ENCODE results near the gene DPPA2.

Gene DPPA2

GRCh38 chr3:109325657-109326056 lies 9.3 kb upstream of the DPPA2 start:
- no peak for DNase-seq (ENCODE audit: low read depth in 2 of 2, low spot score in 1 of 2)

GRCh38 chr3:109325109-109325508 lies 8.8 kb upstream of the DPPA2 start:
- no peak for DNase-seq (ENCODE audit: low read depth in 2 of 2, low spot score in 1 of 2)

- DNase-seq (ENCODE audit: low read depth in 2 of 2, low spot score in 1 of 2), result no peak
These were observed 3.3 kb downstream of the DPPA2 start for GRCh38 chr3:109313061-109313460.

GRCh38 chr3:109297496-109297895 lies 18.8 kb downstream of the DPPA2 start:
- no peak for DNase-seq (ENCODE audit: low read depth in 2 of 2, low spot score in 1 of 2)

GRCh38 chr3:109284071-109284470 lies 32.2 kb downstream of the DPPA2 start:
- no peak for DNase-seq (ENCODE audit: low read depth in 2 of 2, low spot score in 1 of 2)

GRCh38 chr3:109278546-109278945 lies 37.8 kb downstream of the DPPA2 start:
- no peak for DNase-seq (ENCODE audit: low read depth in 2 of 2, low spot score in 1 of 2)

- no peak for DNase-seq (ENCODE audit: low read depth in 2 of 2, low spot score in 1 of 2)
These were observed 38.2 kb downstream of the DPPA2 start for GRCh38 chr3:109278141-109278540.

GRCh38 chr3:109275702-109276293 lies 40.5 kb downstream of the DPPA2 start:
- no peak for DNase-seq (ENCODE audit: low read depth in 2 of 2, low spot score in 1 of 2)

GRCh38 chr3:109270779-109271178 lies 45.5 kb downstream of the DPPA2 start:
- no peak for DNase-seq (ENCODE audit: low read depth in 2 of 2, low spot score in 1 of 2)

GRCh38 chr3:109269577-109270275 lies 46.6 kb downstream of the DPPA2 start:
- DNase-seq (ENCODE audit: low read depth in 2 of 2, low spot score in 1 of 2), result no peak

- DNase-seq (ENCODE audit: low read depth in 2 of 2, low spot score in 1 of 2), result no peak
These were observed 48.1 kb downstream of the DPPA2 start for GRCh38 chr3:109268181-109268580.

GRCh38 chr3:109265295-109265694 lies 51.0 kb downstream of the DPPA2 start:
- no peak for DNase-seq (ENCODE audit: low read depth in 2 of 2, low spot score in 1 of 2)

GRCh38 chr3:109257269-109257668 lies 59.0 kb downstream of the DPPA2 start:
- no peak for DNase-seq (ENCODE audit: low read depth in 2 of 2, low spot score in 1 of 2)

- DNase-seq (ENCODE audit: low read depth in 2 of 2, low spot score in 1 of 2), result no peak
These were observed 61.5 kb downstream of the DPPA2 start for GRCh38 chr3:109254770-109255169.

GRCh38 chr3:109252641-109253040 lies 63.7 kb downstream of the DPPA2 start:
- DNase-seq (ENCODE audit: low read depth in 2 of 2, low spot score in 1 of 2), result no peak

Measured in stimulated activated CD8-positive, alpha-beta memory T cell treated with anti-CD3 and anti-CD28 coated beads, Interleukin-4, amount 100 ng/mL, for 1 hour (primary cell).